GM21381 (cell line): ENCODE measurements around the gene SS18.
A peak's percentile ranks its signal among the peaks of the same experiment; 100 is the strongest.
"Not testable (repeated sequence)": the region's sequence is repeated elsewhere in the genome, so short reads cannot be mapped to it uniquely, and the experiment has no call there.

ENCODE experiments used
- ATAC-seq: cut with Tn5 transposase; IDR thresholded peaks from one replicate; pipeline ENCODE4 v1.9.1; 2021; ENCODE audit warnings: mild to moderate bottlenecking, moderate library complexity; ENCODE audit not compliant: unreplicated experiment

The SS18 gene, protein sequence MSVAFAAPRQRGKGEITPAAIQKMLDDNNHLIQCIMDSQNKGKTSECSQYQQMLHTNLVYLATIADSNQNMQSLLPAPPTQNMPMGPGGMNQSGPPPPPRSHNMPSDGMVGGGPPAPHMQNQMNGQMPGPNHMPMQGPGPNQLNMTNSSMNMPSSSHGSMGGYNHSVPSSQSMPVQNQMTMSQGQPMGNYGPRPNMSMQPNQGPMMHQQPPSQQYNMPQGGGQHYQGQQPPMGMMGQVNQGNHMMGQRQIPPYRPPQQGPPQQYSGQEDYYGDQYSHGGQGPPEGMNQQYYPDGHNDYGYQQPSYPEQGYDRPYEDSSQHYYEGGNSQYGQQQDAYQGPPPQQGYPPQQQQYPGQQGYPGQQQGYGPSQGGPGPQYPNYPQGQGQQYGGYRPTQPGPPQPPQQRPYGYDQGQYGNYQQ

DNA sequence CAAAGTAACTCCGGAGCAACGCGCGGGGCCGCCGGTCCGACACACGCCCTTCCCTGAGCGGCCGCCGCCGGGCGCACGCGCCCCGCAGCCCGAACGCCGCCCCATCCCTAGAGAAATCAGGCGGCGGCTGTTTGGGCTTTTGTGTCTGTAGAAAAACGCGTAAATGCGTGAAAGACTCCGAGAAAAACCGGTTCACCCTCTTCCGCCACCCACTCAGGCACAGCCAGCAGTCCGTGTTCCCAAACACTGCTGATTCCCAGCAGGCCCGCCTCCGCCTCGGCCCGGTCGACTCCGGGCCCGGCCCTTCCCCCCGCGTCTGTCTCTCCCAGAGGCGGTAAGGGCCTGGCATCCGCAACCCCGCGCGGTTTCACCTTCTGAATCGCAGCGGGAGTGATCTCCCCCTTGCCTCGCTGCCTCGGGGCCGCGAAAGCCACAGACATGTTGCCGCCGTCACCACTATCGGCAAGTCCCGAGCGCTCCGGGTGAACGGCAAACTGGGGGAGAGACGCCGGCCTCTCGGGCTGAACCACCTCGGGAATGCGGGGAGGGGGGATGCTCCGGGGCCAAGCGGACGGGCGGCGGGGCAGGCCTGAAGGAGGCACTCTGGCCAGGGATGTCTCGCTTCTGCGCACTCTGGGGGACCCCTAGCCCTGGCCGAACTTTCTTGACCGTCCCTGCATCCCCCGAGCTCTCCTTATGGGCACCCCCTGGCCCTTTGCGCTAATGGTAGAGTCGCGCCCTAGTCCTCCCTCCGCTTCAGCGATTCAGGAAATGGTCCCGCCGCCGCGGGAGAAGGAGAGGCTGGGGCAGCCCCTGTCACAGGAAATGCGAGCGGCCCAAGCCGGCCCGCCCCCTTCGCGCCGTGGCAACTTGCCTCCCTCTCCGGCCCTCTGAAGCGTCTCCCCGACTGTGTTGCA is at the start of gene SS18:
Gene SS18, minus strand, starts transcription at position 484 of the 917 bp plus-strand sequence. Its CDS starts 44 bp downstream, at position 440.
- ATAC-seq, result peak; percentile 81

DNA sequence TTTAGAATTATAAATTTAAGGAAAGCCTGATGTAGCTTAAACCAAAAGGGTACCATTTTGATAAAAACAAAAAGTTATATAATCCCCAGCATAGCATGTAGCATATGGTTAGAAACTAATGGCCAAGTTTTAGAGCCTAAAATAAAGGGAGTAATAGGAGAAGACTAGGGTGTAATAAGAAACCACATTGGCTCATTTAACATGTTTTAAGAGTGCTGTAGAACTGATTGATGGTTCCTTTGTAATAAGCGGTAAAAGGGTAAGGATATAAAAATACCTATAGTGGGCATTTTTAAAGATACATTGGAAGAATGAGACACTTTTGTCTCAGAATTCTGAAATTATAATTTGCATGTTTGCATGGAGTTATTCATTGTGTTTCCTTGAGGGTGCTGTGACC is 45.1 kb upstream of the SS18 start:
- no peak for ATAC-seq

GRCh38 chr18:26134107-26134506 is 43.7 kb upstream of the SS18 start:
- ATAC-seq, result no peak

DNA sequence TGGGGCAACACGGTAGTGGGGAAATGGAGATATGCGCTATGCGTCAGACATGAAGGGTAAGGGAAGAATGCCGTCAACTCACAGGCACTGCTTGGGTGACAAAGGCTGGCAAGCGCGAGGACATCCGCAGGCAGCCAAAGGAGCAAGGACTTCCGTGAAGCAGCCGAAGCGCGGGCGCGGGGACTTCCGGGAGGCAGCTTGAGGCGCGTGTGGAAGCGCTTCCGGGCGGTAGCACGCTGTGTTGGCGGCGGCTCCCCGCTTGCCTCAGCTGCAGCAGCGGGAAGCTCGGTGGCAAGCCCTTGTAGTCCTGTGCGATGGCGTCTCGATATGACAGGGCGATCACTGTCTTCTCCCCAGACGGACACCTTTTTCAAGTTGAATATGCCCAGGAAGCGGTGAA is 43.2 kb upstream of the SS18 start, which contains the start of gene PSMA8:
Gene PSMA8, plus strand, starts transcription at position 218 of the 400 bp plus-strand sequence. Its CDS starts 97 bp downstream, at position 315.
- ATAC-seq, result no peak

DNA sequence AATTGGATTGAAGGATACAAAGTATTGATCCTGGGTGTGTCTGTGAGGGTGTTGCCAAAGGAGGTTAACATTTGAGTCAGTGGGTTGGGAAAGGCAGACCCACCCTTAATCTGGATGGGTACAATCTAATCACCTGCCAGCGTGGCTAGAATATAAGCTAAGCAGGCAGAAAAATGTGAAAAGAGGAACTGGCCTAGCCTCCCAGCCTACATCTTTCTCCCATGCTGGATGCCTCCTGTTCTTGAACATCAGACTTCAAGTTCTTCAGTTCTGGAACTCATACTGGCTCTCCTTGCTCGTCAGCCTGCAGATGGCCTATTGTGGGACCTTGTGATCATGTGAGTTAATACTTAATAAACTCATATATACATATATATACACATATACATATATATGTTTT is 37.8 kb upstream of the SS18 start:
- not testable (repeated sequence) for ATAC-seq

GRCh38 chr18:26127786-26128185 is 37.4 kb upstream of the SS18 start:
- no peak for ATAC-seq

- not testable (repeated sequence) for ATAC-seq
These were observed 31.6 kb upstream of the SS18 start for GRCh38 chr18:26121994-26122393.

DNA sequence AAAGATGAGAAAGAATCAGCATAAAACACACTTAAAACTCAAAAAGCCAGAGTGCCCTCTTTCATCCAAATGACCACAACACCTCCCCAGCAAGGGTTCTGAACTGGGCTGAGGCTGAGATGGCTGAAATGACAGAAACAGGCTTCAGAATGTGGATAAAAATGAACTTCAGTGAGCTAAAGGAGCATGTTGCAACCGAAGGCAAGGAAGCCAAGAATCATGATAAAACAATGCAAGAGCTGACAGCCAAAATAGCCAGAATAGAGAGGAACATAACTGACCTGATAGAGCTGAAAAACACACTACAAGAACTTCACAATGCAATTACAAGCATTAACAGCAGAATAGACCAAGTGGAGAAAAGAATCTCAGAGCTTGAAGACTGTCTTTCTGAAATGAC is 31.1 kb upstream of the SS18 start:
- ATAC-seq, result no peak

- ATAC-seq, result no peak
These were observed 28.8 kb upstream of the SS18 start for GRCh38 chr18:26119246-26119645.

DNA sequence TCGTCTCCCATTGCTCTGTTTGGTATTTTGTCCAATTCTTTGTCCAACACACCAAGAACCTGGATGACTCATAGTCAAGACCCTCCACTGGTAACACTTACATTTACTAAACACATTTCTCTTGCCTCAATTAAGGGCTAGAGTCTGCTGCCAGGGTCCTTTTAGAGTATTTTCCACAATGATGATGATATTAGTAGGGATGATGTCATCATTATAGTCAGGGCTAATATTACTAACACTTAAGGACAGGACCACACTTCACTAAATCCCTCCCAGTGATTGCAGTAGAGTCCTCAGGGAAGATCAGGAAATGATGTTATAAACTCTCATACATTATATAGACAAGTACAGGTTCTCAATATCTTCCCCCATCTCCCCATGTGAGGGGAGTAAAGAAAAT is 13.6 kb upstream of the SS18 start:
- no peak for ATAC-seq

DNA sequence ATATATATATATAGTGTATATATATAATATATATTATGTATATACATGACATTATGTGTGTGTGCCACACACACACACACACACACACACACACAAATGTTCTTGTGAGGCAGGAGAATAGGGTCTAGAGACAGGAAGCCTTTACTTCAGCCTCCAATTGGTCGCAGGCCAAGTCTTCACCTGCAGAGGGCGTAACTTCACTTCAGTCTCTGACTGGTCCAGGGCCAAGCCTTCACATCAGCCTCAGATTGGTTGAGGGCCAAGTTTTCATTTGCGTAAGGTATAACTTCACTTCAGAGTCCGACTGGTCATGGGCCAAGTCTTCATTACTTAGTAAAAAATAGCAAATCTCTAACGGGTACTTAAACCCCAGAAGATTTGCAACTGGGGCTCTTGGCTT is 13.2 kb upstream of the SS18 start:
- ATAC-seq, result no peak

GRCh38 chr18:26097563-26097962 is 7.2 kb upstream of the SS18 start:
- ATAC-seq, result no peak

GRCh38 chr18:26096852-26097251 is 6.4 kb upstream of the SS18 start:
- ATAC-seq, result no peak

DNA sequence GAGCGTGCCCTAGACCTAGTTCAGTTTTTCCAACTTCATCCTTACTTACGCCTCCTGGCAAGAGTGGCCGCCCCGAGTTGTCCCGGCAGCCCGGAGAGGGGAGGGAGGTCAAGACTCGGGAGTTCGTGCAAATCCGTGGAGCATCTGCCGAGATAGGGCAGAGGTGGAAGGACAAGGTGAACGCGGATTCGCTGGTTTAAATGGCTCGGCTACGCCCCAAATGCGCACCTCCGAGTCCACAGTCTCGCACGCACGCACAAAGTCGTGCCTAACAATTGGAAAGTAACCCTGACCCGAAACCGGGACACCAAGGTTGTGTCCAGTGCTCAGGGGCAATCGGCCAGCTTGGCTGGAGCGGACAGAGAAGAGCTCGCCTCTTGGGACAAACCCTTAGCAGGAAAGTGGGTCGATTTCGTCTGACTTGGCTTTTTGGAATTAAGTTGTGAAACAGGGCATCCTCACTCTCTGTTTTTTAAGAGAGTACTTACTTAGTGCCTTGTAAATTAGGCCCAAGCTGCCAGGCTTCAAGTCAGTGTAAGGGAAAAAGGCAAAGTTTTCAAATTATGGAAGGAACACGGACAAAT is 726 bp upstream of the SS18 start:
- peak; percentile 41 for ATAC-seq

DNA sequence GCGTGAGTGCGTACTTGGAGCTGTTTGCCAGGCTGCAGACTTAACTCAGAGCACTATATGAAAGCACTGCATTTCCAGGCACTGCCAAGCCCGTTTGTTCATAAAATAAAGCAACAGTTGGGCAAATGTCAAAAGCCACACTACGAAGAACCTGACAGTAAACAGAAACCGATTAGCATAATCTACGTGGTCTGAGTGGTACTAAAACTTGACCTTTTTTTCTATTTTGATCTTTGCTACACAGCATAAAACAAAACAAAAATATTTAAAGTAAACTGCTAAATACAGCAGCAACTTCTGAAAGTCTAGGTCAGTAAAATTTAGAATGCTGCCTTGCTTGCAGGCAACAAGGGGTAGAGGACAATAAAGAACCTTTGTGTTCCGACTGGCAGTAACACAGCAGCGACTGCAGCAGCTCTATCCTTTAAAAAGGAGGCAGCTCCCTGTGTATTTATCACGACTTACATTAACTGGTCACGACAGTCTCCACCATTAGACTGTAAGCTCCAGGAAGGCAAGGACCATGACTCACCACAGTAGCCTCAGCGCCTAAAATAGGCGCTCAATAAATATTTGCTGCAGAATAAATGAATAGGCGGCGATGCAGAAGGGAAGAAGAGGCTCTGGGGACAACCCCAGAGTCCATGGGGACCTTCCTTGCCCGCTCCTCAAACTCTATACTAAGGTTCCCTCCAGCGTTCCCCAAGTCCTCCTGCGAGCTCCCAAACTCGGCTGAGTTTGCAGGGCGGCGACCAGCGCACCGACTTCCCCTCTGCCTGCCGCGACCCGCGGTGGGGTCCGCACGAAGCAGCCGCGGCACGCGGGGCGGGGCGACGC is 902 bp downstream of the SS18 start:
- no peak for ATAC-seq

GRCh38 chr18:26088487-26088886 is 1.9 kb downstream of the SS18 start:
- no peak for ATAC-seq

GRCh38 chr18:26086959-26087358 is 3.5 kb downstream of the SS18 start:
- no peak for ATAC-seq

DNA sequence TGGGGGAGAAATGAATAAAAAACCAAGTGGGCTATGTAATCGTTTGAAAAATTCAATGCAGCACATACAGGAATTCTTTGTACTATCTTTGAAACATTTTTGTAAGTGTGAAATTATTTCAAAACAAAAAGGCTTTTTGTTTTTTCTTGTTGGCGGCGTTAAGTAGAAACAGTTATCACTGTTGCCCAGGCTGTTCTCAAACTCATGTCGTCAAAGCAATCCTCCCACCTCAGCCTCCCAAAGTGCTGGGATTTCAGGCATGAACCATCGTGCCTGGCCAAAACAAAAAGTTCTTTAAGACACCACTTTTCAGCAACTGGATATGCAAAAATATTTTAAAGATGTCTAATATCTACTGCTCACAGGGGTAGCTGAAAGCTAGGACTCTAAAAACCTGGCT is 5.4 kb downstream of the SS18 start:
- ATAC-seq, result no peak

DNA sequence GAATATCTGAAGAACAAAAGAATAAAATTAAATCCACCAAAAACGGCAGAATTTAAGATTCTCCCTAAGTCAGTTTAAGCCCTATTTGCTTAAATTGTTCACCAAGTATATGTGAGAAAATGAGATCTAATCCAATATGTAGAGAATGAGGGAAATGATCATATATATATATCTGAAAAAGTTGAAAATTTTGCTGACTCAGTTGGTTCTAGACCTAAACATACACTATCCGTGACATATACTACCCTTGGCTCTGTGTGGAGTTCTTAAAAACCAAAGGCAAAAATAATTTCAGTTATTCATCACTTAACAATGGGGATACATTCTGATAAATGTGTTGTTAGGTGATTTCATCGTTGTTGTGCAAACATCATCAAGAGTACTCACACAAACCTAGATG is 7.3 kb downstream of the SS18 start:
- ATAC-seq, result no peak

- no peak for ATAC-seq
These were observed 7.9 kb downstream of the SS18 start for GRCh38 chr18:26082475-26082874.
